ENCODE data around the gene IL17RC.
A peak's percentile ranks its signal among the peaks of the same experiment; 100 is the strongest.
"Not testable (repeated sequence)": the region's sequence is repeated elsewhere in the genome, so short reads cannot be mapped to it uniquely, and the experiment has no call there.

Gene IL17RC

DNA sequence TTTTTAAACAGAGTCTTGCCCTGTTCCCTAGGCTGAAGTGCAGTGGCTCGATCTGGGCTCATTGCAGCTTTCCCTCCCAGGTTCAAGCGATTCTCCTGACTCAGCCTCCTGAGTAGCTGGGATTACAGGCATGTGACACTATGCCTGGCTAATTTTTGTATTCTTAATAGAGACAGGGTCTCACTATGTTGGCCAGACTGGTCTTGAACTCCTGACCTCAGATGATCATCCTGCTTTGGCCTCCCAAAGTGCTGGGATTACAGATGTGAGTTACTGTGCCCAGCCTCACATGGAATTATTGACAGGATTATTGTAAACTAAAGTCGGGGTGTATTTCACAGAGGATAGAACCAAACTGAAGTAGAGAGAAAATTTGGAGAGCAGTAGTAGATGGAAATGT, 21.2 kb upstream of the IL17RC start:
- not testable (repeated sequence) for DNase-seq

DNA sequence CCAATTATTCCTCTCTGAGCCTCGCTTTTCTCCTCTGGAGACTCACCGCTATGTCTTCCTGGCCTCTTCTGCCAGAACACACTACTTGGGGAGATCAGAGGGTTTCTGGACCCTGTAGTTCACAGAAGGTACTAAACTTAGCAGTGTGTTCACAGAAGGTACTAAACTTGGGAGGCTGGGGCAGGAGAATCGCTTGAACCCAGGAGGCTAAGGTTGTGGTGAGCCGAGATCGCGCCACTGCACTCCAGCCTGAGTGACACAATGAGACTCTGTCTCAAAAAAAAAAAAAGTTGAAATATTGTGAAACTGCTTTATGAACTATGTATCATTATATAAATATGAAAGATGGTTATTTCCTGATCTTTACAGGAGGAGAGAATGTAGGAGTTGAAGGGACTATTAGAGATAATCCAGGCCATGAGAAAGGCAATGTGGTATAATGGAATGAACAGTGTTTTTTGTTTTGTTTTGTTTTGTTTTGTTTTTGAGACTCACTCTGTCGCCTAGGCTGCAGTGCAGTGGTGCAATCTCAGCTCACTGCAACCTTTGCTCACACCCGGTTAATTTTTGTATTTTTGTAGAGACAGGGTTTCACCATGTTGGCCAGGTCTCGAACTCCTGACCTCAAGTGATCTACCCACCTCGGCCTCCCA, 20.0 kb upstream of the IL17RC start:
- DNase-seq: not testable (repeated sequence)

DNA sequence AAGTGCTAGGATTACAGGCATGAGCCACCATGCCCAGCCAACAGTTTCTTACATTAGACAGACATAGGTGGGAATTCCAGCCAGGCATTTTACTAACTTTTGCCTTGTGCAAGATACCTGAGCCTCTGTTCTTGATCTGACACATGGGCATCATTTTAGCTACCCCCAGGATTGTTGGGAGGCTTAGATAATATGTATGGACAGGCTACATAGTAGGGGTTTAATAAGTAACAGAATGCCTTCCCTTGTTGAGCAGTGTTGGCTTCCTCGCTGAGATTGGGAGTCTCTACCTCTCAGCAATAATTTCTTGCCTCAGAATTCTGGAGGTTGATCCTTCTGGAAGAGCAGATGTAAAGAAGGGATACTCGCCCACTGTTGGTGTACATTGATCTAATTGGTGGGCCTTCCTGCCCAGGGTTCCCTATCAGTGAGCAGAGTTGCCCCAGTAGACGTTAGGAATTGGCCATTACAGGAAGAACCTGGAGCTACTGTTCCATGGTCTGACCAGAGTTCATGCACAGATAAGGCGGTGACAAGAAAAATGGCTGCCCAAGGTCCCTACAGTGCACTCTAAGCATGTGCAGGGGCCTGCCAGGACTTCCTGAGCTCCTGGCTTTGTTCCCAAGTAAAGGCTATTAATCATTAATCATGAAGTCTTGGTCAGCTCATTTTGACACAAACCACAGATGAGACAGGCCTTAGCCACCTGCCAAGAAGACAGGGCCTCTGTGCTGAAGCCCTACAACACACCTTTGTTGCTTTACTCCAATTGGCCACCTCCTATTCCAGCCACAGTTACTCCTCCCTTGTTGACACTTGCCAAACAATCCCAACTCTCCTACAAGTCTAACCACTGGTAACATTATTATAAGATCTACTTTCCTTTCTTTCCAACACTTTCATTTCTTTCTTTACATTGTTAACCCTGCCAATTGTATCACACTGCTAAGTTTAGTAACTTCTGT, 19.2 kb upstream of the IL17RC start:
- no peak for DNase-seq

DNA sequence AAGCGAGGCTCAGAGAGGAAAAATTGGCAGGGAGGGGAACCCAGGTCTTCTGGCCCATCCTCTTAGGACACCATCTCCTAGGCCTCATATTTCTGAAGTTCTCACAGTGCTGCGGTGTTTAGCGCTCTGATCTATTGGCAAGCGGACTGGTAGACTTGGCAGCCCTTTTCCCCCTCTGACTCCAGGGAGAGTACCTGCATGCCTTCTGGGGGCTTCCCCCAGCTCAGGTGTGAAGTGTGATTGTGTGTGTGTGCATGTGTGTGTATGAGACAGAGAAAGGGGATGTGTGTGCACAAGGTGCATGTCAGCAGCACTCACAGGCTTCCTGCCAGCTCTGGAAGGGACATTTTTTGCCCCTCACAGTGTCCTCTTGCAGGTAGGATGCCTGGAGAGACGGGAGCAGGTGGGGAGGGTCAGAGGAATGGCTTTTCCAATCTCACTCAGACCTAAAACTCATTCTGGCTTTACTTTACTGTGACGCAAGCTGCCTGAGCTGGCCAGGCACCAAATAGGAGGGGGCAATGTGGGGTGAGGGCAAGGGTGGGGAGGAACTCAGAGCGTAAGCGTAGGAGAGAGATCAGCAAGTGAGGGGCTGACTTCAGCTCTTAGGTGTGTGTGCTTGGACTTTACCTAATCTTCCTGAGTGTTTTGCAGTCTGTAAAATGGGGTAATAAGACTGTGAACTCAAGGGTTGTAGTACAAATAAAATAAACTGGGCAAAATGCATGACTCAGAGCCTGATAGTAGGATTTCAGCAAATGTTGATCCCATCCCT, 18.2 kb upstream of the IL17RC start:
- no peak for DNase-seq

DNA sequence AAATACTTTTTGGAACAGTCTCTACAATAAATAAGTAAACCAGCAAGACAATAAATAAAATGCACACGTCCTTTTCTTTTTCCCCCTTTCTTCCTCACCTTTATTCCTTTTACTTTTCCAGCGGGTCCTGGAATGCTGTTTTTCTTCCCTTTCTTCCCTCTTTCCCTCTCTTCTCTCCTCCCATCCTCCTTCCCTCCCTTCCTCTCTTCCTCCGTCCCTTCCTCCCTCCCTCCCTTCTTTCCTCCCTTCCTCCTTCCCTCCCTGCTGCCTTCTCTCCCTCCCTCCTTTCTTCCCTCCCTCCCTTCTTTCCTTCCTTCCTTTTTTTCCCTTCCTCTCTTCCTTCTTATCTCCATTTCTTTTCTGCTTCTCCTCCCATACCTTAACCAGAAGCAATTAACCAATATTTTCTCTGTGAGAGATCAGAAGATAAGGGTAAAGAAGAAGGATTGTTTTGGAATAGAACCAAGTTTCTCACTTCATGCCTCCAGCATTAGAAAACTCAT, 17.6 kb upstream of the IL17RC start:
- DNase-seq: no peak

DNA sequence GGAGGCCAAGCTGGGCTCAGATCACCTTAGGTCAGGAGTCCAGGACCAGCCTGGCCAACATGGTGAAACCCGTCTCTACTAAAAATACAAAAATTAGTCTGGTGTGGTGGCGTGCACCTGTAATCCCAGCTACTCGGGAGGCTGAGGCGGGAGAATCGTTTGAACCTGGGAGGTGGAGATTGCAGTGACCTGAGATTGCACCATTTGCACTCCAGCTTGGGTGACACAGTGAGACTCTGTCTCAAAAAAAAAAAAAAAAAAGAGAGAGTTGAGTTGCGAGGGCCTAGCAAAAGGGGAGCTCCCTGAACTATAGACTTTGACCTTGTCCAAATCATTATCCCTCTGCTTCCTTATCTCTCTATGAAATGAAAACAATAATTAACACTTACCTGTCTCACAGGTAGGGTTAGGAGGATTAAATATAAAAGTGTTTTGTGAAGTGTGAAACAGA, 15.9 kb upstream of the IL17RC start:
- DNase-seq: not testable (repeated sequence)

DNA sequence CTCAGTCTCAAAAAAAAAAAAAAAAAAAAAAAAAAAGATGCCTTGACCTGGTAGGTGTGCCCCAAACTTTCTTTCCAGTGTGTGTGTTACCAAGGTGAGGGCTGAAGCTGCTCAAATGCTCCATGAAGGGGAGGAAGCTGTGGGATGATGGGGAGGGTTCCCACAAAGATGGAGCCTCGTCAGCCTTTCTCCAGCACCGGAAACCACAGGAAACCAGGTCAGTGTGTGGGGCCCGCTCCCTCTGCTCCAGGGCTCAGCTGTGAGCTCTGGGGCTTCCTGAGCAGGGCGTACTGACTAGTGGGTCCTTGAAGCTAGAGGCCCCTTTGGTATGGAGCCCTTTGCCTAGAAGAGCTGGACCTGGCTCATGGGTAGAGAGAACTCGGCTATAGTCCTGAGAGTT, 14.9 kb upstream of the IL17RC start:
- DNase-seq: no peak

DNA sequence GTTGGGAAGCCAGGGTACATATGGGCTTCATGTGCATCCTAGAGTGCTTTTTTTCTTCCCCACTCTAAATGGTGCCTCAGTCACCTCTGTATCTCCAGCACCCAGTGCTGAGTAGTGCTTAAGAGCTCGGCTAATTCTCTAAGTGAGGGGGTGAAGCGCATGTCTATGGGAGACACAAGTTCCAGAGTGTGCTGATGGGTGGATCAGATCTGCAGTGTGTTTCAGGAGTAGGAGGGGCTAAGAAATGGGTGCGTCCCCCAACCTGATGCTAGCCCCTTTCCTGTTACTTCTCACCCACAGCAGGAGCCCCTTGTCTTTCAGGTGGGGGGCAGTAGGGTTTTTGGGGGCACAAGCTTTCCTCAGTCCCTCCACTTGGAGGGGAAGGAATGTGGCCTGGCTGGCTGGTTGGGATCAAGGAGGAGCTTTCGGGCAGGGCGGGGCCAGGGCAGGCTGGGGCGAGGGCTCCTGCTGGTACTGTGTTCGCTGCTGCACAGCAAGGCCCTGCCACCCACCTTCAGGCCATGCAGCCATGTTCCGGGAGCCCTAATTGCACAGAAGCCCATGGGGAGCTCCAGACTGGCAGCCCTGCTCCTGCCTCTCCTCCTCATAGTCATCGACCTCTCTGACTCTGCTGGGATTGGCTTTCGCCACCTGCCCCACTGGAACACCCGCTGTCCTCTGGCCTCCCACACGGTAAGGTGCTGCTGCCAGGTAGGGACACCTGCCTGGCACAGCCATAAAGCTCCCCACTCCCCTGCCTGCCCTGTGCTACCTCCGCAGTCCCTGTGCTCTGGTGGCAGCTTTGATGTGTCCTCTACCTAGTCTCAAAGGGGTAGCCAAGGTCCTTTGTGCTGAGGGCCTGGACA, 14.3 kb upstream of the IL17RC start, which contains the start of gene IL17RE:
TSS of gene IL17RE (plus strand) at position 477 of the 866 bp plus-strand sequence. CDS start at position 562, 85 bp downstream.
- DNase-seq: no peak

DNA sequence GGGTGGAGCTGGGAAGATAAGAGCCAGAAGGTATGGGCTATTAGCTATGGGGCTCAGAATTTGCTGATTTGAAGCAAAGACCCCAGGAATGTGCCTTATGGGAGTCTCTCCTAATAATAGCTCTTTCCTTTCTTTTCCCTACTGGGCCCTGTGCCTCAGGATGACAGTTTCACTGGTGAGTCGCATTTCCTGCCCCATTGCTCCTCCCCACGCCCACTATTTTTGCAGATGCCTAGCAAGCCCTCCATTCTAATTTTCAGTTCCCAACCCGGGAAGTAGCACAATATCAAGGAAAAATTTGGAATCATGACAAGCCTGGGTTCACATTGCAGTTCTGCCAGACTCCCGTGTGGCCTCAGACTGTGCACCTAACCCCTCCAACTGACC, 13.7 kb upstream of the IL17RC start:
- no peak for DNase-seq

DNA sequence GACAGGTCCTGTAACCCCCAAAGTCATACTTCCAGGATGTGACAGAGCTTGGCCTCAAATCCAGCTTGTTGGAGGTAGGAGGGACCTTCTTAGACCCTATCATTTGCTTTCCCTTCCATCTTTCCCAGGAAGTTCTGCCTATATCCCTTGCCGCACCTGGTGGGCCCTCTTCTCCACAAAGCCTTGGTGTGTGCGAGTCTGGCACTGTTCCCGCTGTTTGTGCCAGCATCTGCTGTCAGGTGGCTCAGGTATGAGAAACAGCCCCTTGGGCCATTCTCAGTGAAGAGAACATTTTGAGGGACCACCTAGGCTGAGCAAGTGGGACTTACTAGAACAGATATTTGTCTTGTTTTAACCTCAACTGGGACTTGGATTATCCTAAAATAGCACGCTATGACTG, 13.0 kb upstream of the IL17RC start:
- DNase-seq: no peak

DNA sequence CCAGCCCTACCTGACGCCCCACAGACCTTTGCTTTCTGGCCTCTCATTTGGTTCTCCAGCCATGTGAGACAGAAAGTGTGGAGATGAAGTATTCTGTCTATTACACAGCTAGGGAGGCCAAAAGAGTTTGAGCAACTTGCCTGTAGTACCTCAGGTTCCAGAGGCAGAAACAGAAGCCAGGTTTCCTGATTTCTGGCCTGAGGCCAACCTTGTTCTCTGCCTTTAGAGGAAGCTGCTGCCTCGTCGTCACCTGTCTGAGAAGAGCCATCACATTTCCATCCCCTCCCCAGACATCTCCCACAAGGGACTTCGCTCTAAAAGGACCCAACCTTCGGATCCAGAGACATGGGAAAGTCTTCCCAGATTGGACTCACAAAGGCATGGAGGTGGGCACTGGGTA, 10.4 kb upstream of the IL17RC start:
- no peak for DNase-seq

DNA sequence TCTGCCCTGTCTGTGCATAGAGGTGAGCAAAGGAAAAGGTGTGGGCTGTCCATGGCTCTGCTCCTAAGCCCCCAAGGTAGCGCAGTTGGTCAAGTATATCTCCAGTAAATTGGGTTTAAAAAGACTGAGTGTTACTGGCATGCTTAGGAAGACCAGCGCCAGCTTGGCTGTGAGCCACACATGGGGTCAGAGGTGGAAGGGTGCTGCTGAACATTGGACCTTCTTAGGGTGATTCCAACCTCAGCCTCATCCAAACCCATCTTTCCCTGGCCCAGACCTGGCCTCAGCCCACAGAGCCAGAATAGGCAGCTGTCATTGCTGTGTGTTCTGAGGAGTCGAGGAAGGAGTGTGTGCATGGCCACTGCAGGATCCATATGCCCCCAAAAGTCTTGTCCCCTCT, 8.6 kb upstream of the IL17RC start:
- DNase-seq: no peak

DNA sequence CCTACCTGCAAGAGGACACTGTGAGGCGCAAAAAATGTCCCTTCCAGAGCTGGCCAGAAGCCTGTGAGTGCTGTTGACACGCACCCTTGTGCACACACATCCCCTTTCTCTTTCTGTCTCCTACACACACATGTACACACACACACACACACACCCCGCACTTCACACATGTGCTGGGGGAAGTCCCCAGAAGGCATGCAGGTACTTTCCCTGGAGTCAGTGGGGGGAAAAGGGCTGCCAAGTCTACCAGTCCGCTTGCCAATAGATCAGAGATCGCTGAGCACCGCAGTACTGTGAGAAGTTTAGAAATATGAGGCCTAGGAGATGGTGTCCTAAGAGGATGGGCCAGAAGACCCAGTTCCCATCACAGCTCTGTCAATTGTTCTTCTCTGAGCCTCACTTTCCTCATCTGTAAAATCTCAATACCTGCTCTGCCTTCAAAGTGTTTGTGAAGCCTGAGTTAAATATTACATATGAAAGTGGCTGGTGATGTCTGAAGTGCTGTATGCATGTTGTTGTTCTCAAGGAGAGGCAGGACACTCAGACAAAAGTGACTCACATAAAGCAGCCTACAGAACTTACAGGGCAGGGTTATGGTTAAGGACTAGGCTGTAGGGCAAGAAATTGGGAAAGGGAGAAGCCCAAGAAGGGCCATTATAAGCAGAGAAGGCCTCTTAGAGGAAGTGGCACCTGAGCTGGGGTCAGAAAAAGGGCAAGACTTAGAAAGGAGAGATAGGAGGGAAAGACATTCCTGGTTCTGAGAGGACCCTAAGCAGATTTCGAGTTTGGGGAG, 7.5 kb upstream of the IL17RC start:
- no peak for DNase-seq

DNA sequence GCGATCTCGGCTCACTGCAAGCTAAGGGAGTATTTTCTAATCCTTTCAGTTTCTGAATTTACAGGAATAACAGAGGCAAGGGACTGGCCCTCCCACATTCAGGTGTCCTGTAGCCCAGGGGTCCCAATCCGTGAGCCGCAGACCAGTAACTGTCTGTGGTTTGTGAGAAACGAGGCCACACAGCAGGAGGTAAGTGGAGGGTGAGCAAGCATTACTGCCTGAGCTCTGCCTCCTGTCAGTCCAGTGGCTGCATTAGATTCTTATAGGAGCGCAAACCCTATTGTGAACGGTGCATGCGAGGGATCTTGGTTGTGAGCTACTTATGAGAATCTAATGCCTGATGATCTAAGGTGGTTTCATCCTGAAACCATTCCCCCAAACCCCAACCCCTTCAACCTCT, 5.0 kb upstream of the IL17RC start:
- DNase-seq: no peak

DNA sequence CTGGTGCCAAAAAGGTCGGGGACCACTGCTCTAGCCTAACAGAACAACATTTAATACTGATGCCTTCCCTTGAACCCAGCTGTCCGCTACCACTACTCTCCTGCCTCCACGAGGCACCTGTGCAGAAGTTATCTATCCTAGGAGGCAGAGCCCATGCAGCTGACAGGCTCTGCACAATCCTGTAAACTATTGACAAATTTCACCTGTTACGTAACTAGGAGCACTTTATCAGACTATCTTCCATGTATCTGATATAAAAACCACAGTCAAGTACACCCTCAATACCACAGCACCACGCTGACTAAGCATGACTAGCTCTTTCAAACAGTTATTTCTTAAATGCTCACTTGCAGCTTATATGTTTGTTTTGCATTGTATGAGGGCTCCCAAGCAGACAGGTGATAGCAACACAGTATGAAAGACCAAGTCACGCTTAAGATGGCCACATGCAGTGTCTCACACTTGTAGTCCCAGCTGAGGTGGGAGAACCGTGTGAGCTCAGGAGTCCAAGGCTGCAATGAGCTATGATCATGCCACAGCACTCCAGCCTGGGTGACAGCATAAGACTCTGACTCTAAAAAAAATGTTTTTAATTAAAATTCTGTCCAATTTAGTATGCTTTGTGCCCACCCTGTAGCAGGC, 4.5 kb upstream of the IL17RC start:
- peak; percentile 29 for DNase-seq

DNA sequence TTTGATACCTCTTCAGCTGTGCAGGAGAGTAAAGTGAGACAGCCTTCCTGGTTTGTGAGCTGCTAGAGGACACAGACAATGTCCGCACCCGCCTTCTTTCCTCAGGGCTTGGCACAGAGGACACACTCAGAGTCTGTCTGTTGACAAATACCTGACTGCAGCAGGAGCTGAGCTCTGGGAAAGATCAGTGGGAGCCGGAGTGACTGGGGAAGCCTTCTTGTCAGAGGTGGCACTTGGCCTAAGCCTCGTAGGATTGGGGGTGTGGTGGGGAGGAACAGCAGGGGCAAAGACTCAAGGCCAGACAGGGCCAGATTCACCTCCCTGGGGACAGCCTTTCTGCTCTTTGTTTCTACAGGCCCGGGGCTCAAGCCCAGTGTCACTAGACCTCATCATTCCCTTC, 3.3 kb upstream of the IL17RC start:
- no peak for DNase-seq

DNA sequence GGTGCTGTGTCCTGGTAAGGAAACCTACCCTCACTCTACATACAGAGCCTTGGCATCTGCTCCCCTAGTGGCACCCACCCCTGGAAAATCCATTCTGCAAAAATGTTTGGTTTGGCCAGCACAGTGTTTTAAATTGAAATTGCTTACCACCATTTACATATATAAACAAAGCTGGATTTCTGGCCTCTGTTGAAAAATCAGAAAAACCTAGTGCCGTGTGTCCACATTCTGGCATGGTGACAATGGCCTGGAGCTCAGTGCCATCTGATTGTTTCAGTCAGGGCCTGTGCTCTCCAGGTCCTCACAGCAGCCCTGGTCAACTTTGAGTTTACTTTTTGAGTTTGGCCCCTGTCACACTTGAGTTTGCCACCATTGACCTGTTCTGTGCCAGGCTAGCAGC, 2.9 kb upstream of the IL17RC start:
- no peak for DNase-seq

DNA sequence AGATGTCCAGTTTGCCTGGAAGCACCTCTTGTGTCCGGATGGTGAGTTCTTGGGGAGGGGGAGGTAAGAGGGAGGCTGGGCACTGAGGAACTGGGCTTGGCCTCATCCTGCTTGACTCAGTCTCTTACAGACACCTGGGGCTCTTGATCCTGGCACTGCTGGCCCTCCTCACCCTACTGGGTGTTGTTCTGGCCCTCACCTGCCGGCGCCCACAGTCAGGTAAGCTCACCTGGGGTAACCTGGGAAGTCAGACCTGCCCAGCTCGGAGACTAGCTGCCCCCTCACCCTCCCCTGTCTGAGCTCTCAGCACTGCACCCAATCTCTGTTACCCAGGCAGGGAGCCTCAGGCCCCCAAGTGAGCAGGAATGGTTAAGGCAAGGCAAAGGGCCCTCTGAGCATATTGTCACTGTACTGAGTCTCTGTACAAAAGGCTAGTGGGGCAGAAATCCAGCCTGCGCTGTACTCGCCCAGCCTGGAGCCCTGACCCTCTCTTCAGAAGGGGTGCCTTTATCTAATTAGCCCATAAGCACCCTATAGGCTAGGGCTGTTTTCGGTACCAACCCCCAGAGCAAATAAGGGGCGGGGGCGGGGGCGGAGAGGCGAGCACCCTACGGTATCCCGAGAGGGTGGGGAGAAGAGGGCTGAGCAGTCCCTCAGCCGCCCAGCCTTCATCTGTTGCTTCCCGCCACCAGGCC, 2.2 kb upstream of the IL17RC start:
- no peak for DNase-seq

DNA sequence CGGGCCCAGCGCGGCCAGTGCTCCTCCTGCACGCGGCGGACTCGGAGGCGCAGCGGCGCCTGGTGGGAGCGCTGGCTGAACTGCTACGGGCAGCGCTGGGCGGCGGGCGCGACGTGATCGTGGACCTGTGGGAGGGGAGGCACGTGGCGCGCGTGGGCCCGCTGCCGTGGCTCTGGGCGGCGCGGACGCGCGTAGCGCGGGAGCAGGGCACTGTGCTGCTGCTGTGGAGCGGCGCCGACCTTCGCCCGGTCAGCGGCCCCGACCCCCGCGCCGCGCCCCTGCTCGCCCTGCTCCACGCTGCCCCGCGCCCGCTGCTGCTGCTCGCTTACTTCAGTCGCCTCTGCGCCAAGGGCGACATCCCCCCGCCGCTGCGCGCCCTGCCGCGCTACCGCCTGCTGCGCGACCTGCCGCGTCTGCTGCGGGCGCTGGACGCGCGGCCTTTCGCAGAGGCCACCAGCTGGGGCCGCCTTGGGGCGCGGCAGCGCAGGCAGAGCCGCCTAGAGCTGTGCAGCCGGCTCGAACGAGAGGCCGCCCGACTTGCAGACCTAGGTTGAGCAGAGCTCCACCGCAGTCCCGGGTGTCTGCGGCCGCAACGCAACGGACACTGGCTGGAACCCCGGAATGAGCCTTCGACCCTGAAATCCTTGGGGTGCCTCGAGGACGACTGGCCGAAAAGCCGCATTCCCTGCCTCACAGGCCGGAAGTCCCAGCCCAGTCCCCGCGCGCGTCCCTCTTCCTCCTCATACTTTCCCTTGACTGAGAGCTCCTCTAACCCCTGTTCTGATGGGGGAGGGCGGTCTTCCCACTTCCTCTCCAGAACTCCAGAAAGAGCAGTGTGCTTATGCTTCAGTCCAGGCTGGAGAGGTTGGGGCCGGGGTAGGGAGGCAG, 1.4 kb upstream of the IL17RC start:
- no peak for DNase-seq
